Endothelial cell (in vitro differentiated cells): ENCODE data around the gene CPVL. TPM values are rescaled to one million over a fixed set of nuclear protein-coding genes. Genes with fewer than 3 reads are reported as not detected.

Experiments used
- DNase-seq: peaks from one replicate; pipeline ENCODE4 v3.0.0; 2021; ENCODE audit warnings: low spot score
- H3K27ac Mint-ChIP-seq: one replicate; pipeline ENCODE4 v1.8.0; 2021; ENCODE audit warnings: mixed read lengths, inconsistent platforms; ENCODE audit not compliant: unreplicated experiment
- H3K27me3 Mint-ChIP-seq: one replicate; pipeline ENCODE4 v1.8.0; 2021; ENCODE audit warnings: mild to moderate bottlenecking, moderate library complexity, mixed read lengths, inconsistent platforms; ENCODE audit not compliant: unreplicated experiment
- H3K36me3 Mint-ChIP-seq: one replicate; pipeline ENCODE4 v1.8.0; 2021; ENCODE audit warnings: mild to moderate bottlenecking, low read depth, mixed read lengths, inconsistent platforms; ENCODE audit not compliant: unreplicated experiment
- H3K4me1 Mint-ChIP-seq: one replicate; pipeline ENCODE4 v1.8.0; 2021; ENCODE audit warnings: mild to moderate bottlenecking, mixed read lengths, inconsistent platforms; ENCODE audit not compliant: unreplicated experiment
- H3K4me3 Mint-ChIP-seq: one replicate; pipeline ENCODE4 v1.8.0; 2021; ENCODE audit warnings: mild to moderate bottlenecking, mixed read lengths, inconsistent platforms; ENCODE audit not compliant: unreplicated experiment
- H3K9me3 Mint-ChIP-seq: one replicate; pipeline ENCODE4 v1.8.0; 2021; ENCODE audit warnings: mixed read lengths, inconsistent platforms; ENCODE audit not compliant: unreplicated experiment
- total RNA-seq: library from RNA; stranded (reverse); fragmentation: NEBNext Ultra II Directional; extraction: Animal tissue kit (Norgen Biotek cat#: 25700); gene quantifications from one replicate; pipeline ENCODE4 v1.2.1, GENCODE V29; 2021; ENCODE audit not compliant: unreplicated experiment
- TF ChIP-seq, protein P1 (sequence below): fragments of 200-600 bp; sonication (generic); IDR thresholded peaks from one replicate; pipeline ENCODE4 v1.5.0; 2021; ENCODE audit warnings: antibody characterized with exemption; ENCODE audit not compliant: unreplicated experiment

The CPVL gene
- total RNA-seq, 1 donor from 2014 or later = 21.8 TPM

DNA sequence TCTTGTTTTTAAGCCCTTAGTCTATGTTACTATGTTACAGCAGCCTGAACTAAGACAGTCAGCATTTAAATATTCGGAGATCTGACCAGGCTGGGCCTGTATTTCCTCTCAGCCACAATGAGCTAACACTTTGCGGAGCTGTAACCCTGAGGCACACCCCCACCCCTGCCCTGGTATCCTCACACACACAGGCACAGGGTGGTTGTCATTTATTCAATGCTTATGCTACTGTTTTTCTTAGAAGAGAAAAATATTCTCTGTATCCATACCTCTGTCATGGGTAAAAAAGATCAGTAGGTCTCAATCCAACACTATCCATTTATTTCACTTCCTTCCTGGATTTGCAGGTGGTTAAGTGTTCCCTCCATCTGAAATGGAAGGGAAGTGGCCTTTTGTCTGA lies 107.9 kb downstream of the CPVL start:
- Mint-ChIP-seq H3K27me3 (peaks cover 4% of the 10 kb centered on the region), H3K4me1 (peaks cover 38% of the 10 kb centered on the region), H3K36me3 (no peaks in the 10 kb centered on the region), H3K9me3 (no peaks in the 10 kb centered on the region), H3K4me3 (no peak overlapping the region), H3K27ac (peak overlapping the region; percentile 64)
- TF ChIP-seq, protein P1, sequence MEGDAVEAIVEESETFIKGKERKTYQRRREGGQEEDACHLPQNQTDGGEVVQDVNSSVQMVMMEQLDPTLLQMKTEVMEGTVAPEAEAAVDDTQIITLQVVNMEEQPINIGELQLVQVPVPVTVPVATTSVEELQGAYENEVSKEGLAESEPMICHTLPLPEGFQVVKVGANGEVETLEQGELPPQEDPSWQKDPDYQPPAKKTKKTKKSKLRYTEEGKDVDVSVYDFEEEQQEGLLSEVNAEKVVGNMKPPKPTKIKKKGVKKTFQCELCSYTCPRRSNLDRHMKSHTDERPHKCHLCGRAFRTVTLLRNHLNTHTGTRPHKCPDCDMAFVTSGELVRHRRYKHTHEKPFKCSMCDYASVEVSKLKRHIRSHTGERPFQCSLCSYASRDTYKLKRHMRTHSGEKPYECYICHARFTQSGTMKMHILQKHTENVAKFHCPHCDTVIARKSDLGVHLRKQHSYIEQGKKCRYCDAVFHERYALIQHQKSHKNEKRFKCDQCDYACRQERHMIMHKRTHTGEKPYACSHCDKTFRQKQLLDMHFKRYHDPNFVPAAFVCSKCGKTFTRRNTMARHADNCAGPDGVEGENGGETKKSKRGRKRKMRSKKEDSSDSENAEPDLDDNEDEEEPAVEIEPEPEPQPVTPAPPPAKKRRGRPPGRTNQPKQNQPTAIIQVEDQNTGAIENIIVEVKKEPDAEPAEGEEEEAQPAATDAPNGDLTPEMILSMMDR = no peak
- no peak for DNase-seq

DNA sequence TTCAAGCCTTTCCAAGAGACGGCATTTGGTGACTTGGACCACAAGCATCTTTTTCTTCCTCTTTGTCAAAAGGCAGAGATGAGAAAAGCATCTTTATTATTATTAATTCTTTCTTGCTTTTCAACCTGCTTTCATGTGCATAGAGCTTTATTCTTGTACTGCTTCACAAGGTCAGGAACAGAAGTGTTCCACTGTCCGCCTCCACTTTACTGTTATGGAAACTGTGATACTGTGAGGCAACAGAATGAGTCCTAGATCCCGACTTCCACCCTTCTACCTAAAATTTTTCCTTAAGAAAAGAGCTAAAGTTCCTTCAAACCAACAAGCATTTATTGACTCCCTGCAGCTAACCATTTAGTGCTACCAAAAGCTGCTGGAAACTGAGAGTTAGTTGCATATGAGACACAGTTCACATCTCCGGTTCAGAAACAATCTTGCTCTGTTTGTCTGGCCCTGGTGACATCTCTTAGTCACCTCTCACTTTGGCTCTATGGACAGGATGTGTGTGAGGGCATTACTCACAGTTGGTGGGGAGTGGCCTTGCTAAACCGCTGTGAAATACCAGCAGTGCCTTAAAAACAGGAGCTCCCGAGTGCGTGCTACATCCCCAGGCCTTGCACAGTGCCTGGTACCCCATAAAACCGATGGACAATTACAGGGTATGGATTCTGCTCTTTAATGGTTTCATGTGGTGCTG lies 111.1 kb downstream of the CPVL start:
- TF ChIP-seq, protein P1 = no peak
- Mint-ChIP-seq H3K4me1 (peaks cover 37% of the 10 kb centered on the region), H3K36me3 (no peaks in the 10 kb centered on the region), H3K27ac (no peak overlapping the region), H3K9me3 (no peaks in the 10 kb centered on the region), H3K4me3 (no peak overlapping the region), H3K27me3 (peaks cover 4% of the 10 kb centered on the region)
- DNase-seq = no peak

DNA sequence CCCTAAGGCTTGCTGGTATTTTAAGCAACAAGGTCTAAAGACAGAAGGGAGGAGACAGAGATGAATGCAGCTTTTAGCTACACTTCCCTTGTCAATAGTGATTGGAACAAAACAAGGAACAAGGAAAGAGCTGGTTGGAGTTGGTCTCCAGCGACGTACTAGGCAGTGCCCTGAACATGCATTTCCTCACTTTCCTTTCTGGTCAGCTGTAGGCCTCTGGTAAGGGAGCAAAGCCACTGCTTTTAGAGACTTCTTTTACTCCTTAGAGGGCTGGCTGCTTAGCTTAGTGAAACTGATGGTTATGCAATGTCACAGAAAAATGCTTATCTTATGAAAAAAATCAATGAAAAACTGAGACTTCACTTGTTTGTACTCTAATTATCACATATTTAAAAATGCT lies 112.8 kb downstream of the CPVL start:
- Mint-ChIP-seq H3K27me3 (peaks cover 4% of the 10 kb centered on the region), H3K4me3 (no peak overlapping the region), H3K4me1 (peaks cover 21% of the 10 kb centered on the region), H3K27ac (no peak overlapping the region), H3K9me3 (no peaks in the 10 kb centered on the region), H3K36me3 (no peaks in the 10 kb centered on the region)
- TF ChIP-seq, protein P1 = no peak
- DNase-seq = no peak

DNA sequence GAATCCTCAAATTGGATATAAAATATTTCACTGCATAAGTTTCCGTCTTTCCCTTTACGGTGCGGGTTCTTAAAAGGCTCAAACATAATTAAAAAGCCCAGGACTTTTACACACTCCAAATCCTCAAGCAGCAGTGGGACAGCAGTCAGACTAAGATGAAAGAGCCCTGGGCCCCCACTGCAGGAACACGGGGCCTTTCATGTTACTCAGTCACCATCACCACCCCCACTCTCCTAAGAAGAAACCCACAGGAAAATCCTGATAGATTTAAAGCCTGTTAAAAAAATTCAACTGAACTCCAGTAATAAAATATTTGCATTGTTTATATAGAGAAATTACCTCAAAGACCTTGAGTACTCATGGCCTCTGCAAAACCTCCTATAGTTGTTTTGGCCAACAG lies 114.2 kb downstream of the CPVL start:
- DNase-seq = no peak
- Mint-ChIP-seq H3K9me3 (peaks cover 5% of the 10 kb centered on the region), H3K4me3 (no peak overlapping the region), H3K36me3 (peaks cover 6% of the 10 kb centered on the region), H3K27ac (no peak overlapping the region), H3K4me1 (peaks cover 14% of the 10 kb centered on the region), H3K27me3 (peaks cover 5% of the 10 kb centered on the region)
- TF ChIP-seq, protein P1 = no peak

DNA sequence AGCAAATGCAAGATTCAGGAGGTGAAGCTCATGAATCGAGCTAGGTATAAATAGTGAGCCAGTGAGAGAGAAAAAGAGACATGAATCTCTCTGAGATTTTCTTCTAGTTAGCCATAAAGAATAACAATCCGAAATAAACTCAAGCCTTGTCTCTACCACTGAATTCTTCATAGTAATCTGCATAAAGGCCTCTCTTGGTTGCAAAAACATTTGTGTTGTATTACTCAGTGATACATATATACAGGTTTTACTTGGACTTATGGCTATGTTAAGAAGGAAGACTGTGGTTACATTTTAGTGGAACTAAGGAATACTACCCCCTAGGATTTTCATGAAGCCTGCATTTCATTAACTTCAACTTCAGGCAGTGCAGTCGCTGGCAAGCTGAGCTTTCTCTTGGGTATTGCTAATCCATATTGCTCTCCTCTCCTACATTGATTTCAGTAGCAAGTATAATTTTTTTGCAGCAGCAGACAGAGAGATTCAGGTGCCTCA lies 115.5 kb downstream of the CPVL start:
- TF ChIP-seq, protein P1 = no peak
- H3K36me3 Mint-ChIP-seq = peaks cover 10% of the 10 kb centered on the region
- H3K4me1 Mint-ChIP-seq = peaks cover 14% of the 10 kb centered on the region
- no peak overlapping the region for H3K4me3 Mint-ChIP-seq
- H3K27me3 Mint-ChIP-seq = peaks cover 1% of the 10 kb centered on the region
- no peak for DNase-seq
- H3K27ac Mint-ChIP-seq = no peak overlapping the region
- H3K9me3 Mint-ChIP-seq = peaks cover 9% of the 10 kb centered on the region
